ENCODE results near the gene ANK2.
"Not testable (repeated sequence)": the region's sequence is repeated elsewhere in the genome, so short reads cannot be mapped to it uniquely, and the experiment has no call there.

ANK2 gene

DNA sequence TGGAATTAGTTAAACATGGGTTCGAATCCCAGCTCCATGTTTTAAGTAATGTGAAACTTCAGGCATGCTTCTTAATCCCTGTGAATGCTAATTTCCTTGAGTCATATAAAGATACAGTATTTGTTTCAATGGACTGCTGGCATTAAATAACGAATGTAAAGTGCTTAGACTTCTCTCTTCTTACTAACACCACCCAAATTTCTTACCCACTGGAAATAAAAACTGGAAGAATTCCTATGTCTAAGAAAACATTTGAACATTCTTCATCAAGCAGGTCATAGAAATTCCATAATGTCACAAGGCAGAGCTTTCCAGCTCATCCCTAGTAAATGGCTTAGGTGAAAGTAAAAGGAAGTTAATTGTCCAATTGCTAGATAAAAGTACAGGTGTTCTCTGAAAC lies 172.5 kb downstream of the ANK2 start:
- FAIRE-seq: no peak

DNA sequence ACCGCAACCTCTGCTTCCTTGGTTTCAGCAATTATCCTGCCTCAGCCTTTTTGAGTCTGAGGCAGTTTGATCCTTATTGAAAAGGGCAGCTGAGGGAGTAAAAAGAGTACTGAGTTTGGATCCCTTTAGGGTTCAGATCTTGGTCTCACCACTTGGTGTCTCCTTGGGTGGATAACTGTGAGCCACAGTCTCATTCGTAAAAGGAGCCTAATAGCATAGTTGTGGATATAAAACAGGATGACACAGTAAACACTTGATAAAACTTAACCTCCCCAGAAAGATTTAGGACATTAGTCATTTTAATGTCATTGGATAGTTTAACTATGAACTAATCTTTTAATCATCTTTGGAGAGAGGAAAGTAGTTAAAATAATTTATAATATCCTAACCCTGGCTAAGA lies 173.0 kb downstream of the ANK2 start:
- no peak for FAIRE-seq

DNA sequence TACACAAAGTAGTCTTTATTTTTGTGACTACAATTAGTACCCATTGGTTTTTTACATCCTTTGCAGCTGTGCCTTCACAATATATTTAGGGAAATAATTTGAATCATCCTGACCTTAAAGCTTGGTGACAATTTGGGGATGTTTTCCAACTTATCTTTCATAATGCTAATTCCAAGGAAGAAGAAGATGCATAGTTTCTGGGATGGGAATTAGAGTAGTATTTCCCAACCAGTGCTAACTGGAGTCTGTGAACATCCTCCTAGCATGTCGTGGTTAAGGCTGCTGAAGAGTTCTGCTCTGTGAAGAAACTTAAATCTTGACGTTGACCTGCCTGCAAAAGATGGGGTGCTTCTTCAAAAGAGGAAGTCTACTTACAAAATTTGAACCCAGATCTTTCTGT lies 173.5 kb downstream of the ANK2 start:
- FAIRE-seq: no peak

DNA sequence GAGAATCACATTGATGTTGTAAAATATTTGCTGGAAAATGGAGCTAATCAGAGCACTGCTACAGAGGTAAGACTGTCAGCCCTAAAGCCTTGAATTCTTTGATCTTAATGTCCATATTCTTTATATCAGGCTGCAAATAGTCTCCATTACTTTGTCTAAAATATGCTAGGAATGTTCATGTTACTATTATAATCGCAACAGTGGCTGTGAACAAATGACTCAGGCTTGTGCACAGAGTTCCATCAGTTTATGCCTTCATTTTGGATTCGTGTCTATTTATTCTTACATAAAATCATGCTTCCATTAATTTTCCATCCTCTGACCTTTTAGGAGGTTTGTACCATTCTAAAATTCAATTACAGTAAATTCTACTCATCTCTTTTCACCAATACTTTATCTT lies 182.7 kb downstream of the ANK2 start:
- no peak for FAIRE-seq

GRCh38 chr4:113236916-113237315 lies 187.5 kb downstream of the ANK2 start:
- FAIRE-seq: no peak

DNA sequence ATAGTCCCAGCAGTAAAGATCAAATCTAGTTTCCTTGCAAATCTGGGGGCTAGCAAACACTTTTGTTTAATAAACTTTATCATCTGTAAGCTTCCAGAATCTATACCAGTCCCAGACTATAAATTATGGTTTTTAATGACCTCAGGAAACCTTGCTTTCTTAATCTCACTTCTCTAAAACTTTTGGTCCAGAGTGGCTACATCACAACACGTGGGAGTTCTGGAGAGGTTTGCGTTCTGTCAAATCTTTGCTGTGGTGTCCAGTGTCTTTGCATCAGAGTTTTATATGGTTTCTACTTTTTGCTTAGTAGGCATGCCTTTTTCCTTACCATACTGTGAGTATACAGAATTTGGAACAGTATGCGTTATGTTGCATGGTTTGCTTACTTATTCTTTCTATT lies 193.9 kb downstream of the ANK2 start:
- no peak for FAIRE-seq

- FAIRE-seq: not testable (repeated sequence)
These were observed 195.3 kb downstream of the ANK2 start for GRCh38 chr4:113244747-113245146.

GRCh38 chr4:113248320-113248719 lies 198.9 kb downstream of the ANK2 start:
- FAIRE-seq: no peak

DNA sequence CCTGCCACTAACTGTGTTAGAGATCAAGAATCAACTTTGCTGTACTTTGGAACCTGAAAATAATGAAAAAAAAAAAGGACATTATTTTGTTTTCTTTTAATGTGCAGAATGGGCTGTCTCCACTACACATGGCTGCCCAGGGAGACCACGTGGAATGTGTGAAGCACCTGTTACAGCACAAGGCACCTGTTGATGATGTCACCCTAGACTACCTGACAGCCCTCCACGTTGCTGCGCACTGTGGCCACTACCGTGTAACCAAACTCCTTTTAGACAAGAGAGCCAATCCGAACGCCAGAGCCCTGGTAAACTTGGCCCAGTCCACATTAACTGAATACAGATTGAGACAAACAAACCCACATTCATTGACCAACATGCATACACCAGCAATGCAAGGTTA lies 206.2 kb downstream of the ANK2 start:
- no peak for FAIRE-seq

GRCh38 chr4:113256946-113257345 lies 207.5 kb downstream of the ANK2 start:
- FAIRE-seq: no peak

DNA sequence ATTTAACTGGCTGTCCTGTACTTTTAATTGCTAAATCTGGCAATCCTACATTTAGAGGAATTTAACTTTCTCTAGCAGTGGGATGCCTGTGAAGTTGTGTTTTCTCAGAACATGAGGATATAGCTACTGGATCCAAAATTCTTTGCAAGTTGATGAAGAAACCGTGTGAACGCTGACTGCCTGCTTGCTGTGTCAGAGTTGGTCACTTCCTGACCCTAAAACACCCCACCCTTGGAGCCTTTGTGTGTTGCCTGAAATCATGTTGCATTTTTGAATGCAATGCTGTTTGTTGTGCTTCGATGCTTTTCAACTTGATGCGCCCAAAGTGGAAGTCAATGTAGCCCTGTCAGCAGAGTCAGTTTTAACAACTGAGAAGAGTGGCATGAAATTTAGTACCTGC lies 211.2 kb downstream of the ANK2 start:
- FAIRE-seq: no peak

- no peak for FAIRE-seq
These were observed 213.8 kb downstream of the ANK2 start for GRCh38 chr4:113263274-113263673.

DNA sequence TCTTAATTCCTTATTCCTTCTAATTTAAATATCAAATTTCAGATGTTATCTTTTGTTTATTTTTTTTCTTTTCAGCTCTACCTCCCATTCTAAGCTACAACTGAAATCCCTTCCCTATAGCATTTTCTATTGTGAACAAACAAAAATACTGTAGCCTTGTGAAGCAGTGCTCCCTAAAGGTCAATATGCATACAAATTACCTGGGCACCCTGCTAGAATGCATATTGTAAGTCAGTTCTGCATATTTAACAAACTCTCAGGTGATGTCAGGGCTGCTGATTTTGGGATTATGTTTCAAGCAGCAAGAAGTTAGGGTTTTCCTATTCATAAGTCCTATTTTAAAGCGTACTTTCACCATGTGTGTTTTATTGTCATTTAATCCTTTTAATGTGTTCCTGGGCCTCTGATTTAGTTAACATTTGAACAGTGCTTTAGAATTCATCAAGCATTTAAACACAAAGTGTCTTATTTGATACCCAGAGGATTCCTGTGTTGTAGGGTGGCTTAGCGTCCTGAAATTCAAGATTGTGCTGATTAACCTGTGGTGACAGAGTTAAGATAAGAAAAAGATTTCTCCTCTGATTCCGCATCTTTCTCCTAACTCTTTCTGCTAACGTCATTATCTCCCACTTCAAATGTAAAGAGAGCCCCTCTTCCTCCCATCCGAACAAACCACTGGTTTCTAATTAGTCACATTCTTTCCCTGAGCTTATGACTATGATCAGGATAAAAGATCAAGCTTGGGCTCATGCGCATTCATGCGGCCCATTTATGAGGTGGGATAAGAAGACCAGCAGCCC lies 221.3 kb downstream of the ANK2 start:
- no peak for FAIRE-seq

- FAIRE-seq: no peak
These were observed 223.1 kb downstream of the ANK2 start for GRCh38 chr4:113272523-113272922.

GRCh38 chr4:113273721-113274220 lies 224.3 kb downstream of the ANK2 start:
- FAIRE-seq: no peak

DNA sequence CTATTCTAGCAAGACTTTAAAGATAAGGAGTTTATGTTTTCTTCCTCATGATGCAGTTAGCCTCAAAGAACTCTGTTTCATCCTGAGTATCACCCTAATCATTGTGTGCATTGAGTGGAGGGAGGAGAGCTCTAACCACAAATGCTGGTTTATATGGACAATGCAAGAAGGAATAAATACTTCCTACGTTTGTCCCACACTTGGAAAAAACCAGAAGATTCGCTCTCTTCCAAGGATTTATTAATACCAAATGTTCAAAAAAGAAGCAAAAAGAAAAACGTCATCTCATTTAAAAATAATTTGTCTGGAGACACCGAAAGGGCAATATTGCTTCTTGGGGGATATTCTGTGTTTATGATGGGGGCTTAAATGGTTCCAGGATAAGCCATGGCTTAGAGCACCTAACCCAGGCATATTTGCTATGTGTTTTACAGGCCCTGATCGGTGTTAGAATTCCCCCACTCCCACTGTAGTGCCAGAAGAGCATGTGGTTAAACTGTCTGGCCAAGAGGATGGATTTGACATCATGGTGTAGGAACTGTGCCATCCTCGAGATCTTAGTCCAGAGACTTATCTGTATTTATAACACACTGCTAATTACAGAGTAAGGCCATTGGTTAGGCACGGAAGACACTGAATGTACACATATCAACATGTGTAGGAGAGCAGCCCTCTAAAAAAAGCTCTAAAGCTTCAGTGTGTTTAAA lies 227.2 kb downstream of the ANK2 start:
- no peak for FAIRE-seq

DNA sequence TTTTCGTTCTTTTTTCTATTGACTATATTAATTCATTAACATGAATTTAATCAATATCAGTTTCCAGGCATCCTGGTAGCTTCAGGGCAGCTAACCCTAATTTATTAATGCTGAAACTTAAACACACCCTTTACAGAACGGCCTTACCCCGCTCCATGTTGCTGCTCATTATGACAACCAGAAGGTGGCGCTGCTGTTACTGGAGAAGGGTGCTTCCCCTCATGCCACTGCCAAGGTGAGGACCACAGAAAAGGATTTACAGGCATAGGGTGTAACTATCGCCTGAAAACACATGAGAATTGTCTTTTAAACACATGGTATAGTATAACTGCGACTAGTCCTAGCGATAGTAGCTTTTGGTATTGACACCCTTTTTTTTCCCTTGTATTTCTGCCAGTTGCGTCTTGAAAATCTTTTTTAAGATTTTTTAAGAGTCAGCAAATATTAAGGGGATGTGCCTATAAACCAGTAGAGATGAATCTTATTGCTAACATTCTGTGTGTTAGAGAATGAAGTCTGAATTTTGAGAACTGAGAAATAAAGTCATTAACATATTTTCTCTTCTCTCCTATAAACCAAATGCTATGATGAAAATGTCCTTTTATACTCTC lies 229.0 kb downstream of the ANK2 start:
- no peak for FAIRE-seq

DNA sequence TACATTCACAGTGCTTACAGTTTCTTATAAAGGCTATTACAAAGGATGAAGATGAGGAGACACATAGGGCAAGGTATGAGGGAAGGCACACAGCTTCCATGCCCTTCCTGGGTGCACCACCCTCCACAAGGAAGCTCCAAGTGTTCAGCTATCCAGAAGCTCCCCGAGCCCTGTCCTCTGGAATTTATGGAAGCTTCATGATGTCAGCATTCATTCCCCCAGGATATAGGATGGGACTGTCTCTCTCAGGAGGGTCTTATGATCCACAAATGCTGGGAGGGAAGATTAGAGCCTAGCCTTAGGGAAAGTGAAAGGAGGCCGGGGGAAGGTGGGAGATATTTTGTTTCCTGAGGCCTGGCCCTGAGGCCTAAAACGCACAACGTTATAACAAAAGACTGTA lies 236.0 kb downstream of the ANK2 start:
- FAIRE-seq: no peak

DNA sequence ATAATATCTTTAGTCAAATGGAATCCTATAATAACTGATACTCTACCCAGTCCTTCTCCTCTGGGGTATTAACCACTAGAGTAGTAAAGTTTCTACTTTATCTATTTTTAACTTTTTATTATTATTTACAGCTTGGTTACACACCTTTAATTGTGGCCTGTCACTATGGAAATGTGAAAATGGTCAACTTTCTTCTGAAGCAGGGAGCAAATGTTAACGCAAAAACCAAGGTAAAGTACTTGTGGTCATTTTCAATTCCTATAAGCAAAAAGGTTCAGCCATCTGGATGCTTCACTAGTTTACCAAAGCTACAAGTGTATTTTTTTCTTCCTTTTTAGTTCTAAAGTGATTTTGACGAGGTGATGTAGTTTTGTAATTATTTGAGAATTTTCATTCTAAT lies 238.8 kb downstream of the ANK2 start:
- no peak for FAIRE-seq

DNA sequence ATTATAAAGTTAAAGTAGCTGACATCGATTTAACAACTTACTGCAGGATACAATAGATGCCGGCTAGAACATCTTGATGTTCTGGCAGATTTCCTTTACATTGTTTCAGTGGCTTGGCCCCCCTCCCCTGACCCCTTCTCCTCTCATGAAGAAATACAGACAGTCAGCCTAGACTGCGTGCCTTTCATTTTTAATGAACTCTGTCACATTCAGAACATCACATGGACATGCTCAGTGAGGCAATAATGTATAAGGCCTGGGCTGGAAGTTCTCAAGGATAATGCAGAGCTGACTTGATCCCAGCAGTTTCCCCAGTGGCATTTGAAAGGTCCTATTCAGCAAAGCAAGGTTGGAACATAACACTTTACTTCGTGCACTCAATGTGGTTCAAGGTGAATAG lies 239.2 kb downstream of the ANK2 start:
- FAIRE-seq: no peak

GRCh38 chr4:113289766-113290165 lies 240.3 kb downstream of the ANK2 start:
- no peak for FAIRE-seq

DNA sequence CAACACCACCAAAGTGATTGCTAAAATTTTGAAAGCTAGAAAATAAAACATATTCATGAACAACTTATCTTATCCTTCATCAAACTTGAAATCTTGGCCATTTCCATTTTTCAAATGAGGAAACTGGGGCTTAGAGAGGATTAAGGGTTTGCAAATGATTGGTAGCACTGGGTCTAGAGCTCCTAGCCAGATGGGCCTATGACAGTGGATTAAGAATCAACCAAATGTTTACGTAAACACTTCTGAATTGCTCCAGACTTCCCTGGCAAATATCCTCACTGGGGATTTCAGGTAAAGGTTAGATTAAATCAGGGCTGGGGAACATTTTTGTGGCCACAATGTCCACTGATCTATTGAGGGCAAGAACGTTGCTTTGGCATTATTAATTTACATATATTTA lies 241.2 kb downstream of the ANK2 start:
- FAIRE-seq: no peak

GRCh38 chr4:113292371-113293042 lies 243.1 kb downstream of the ANK2 start:
- no peak for FAIRE-seq

Measured in A204.1 (cell line).